ENCODE measurements around the gene ADCYAP1R1.

Gene ADCYAP1R1

DNA sequence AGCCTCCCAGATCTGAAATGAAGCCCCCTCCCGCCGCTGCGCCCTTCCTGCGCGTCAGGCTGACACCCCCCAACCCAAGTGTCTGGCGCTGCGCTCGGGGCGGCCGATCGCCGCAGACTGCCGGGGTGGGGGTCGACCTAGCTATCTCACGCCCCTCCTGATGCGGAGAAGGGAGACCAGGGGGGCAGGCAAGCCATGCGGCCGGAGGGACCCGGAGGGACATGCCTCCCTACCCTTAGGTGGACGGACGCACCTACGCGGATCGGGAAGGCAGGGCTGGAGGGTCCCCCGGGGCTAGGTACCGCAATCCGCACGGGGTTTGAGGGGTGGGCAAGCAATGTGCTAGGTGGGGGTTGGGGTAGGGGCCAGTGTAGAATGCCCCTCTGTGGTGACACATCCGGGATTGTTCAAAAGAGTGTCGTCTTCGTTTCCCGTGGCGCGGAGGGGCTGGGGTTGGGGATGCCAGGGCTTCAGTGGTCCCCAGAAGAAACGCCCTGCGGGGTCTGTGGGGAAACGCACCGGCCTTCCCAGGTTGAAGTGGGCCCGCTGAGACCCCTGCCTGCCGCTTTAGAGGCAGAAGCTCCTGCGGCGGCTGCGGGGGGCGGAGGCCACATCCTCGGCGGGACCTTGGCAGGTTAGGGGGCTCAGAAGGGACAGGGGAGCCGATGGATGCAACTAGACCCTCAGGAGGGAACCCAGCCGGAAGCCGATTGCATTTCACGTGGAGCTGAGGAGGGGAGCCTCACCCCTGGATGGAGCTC is 913 bp downstream of the ADCYAP1R1 start:
- no peak overlapping the region for H3K27ac ChIP-seq (ENCODE audit: low read length)
- no peaks in the 10 kb centered on the region for H3K9me3 ChIP-seq (ENCODE audit: insufficient read depth, low read length, severe bottlenecking)
- H3K4me3 ChIP-seq (ENCODE audit: low read depth in 1 of 2, low read length in 2 of 2) = no peak overlapping the region
- H3K4me2 ChIP-seq (ENCODE audit: insufficient read depth, low read length) = no peak overlapping the region
- H3K9ac ChIP-seq (ENCODE audit: low read depth, low read length) = no peak overlapping the region
- ATAC-seq (ENCODE audit: insufficient read depth, low read depth) (no peak), DNase-seq (no peak)
- H4K20me1 ChIP-seq (ENCODE audit: insufficient read depth, low read length) = no peaks in the 10 kb centered on the region; the same call in 1 of the 2 replicates
- no peaks in the 10 kb centered on the region for H3K36me3 ChIP-seq (ENCODE audit: insufficient read depth, low read length)
- peaks cover 5% of the 10 kb centered on the region for H3K27me3 ChIP-seq (ENCODE audit: insufficient read depth, low read length, poor library complexity)
- no peak for TF ChIP-seq EZH2 (IDR thresholded peaks at IDR 0.05; ENCODE audit: borderline replicate concordance, low read depth, low read length, severe bottlenecking)
- TF ChIP-seq CTCF (IDR thresholded peaks at IDR 0.05; ENCODE audit: borderline replicate concordance, extremely low read depth, low read length, poor library complexity, severe bottlenecking) = no peak
- H2AFZ ChIP-seq (ENCODE audit: low read depth, low read length) = no peak overlapping the region
- no peaks in the 10 kb centered on the region for H3K79me2 ChIP-seq (ENCODE audit: insufficient read depth, low read length)
- no peaks in the 10 kb centered on the region for H3K4me1 ChIP-seq (ENCODE audit: insufficient read depth, low read length)

DNA sequence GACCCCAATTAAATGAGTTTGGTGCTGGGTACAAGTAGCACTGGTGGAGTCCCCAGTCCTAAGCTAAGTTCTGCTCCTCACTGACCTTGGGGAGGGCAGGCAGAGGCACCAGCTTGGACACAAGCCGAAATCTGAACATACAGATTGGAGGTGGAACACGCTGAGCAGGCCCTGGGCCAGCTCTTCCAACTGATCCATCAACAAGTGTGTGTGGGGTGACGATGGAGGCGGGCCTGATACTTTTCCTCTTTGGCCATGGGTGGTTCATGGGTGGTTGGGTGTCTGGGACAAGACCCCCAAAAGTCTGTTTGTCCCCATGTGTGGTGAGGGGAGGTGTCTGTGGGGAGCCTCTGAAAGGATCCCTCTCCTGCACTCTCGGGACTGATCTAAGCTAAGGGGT is 1.9 kb downstream of the ADCYAP1R1 start:
- Histone ChIP-seq H3K79me2 (ENCODE audit: insufficient read depth, low read length) (no peaks in the 10 kb centered on the region), H3K9ac (ENCODE audit: low read depth, low read length) (no peak overlapping the region), H3K27ac (ENCODE audit: low read length) (no peak overlapping the region), H3K36me3 (ENCODE audit: insufficient read depth, low read length) (no peaks in the 10 kb centered on the region), H3K4me2 (ENCODE audit: insufficient read depth, low read length) (no peak overlapping the region), H4K20me1 (ENCODE audit: insufficient read depth, low read length) (no peaks in the 10 kb centered on the region; the same call in 1 of the 2 replicates), H3K27me3 (ENCODE audit: insufficient read depth, low read length, poor library complexity) (peaks cover 5% of the 10 kb centered on the region), H2AFZ (ENCODE audit: low read depth, low read length) (no peak overlapping the region), H3K4me3 (ENCODE audit: low read depth in 1 of 2, low read length in 2 of 2) (no peak overlapping the region), H3K4me1 (ENCODE audit: insufficient read depth, low read length) (no peaks in the 10 kb centered on the region), H3K9me3 (ENCODE audit: insufficient read depth, low read length, severe bottlenecking) (no peaks in the 10 kb centered on the region)
- TF ChIP-seq CTCF (IDR thresholded peaks at IDR 0.05; ENCODE audit: borderline replicate concordance, extremely low read depth, low read length, poor library complexity, severe bottlenecking) = no peak
- no peak for TF ChIP-seq EZH2 (IDR thresholded peaks at IDR 0.05; ENCODE audit: borderline replicate concordance, low read depth, low read length, severe bottlenecking)
- no peak for ATAC-seq (ENCODE audit: insufficient read depth, low read depth)
- DNase-seq = no peak

- Histone ChIP-seq H4K20me1 (ENCODE audit: insufficient read depth, low read length) (no peaks in the 10 kb centered on the region; the same call in 1 of the 2 replicates), H3K4me1 (ENCODE audit: insufficient read depth, low read length) (no peaks in the 10 kb centered on the region), H3K9ac (ENCODE audit: low read depth, low read length) (no peak overlapping the region), H3K4me2 (ENCODE audit: insufficient read depth, low read length) (no peak overlapping the region), H3K36me3 (ENCODE audit: insufficient read depth, low read length) (no peaks in the 10 kb centered on the region), H3K4me3 (ENCODE audit: low read depth in 1 of 2, low read length in 2 of 2) (no peak overlapping the region), H3K27me3 (ENCODE audit: insufficient read depth, low read length, poor library complexity) (peaks cover 5% of the 10 kb centered on the region), H3K79me2 (ENCODE audit: insufficient read depth, low read length) (no peaks in the 10 kb centered on the region), H3K27ac (ENCODE audit: low read length) (no peak overlapping the region), H2AFZ (ENCODE audit: low read depth, low read length) (no peak overlapping the region), H3K9me3 (ENCODE audit: insufficient read depth, low read length, severe bottlenecking) (no peaks in the 10 kb centered on the region)
- no peak for TF ChIP-seq CTCF (IDR thresholded peaks at IDR 0.05; ENCODE audit: borderline replicate concordance, extremely low read depth, low read length, poor library complexity, severe bottlenecking)
- no peak for TF ChIP-seq EZH2 (IDR thresholded peaks at IDR 0.05; ENCODE audit: borderline replicate concordance, low read depth, low read length, severe bottlenecking)
- ATAC-seq (ENCODE audit: insufficient read depth, low read depth) = no peak
- no peak for DNase-seq
Observed at GRCh38 chr7:31054608-31055278, 2.6 kb downstream of the ADCYAP1R1 start.
